ENCODE results near the gene TGFB2.

The TGFB2 gene

DNA sequence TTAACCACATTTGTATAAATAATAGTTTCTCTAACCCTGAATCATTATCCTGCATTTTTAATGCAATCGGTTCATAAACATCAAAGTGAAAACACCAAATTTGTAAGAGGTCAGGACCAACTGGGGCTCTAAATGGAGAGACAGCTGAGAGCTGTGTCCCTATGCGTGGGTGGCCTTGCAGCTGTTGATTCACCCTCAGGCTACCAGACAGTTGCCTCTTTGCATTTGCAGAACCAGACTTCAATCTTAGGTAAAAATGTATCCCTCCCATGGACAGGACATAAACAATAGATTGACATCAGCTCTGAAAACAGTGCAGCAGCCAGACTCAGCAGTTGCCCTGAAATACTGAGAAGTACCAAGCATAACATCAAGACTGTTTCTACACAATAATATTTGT, 8.8 kb upstream of the TGFB2 start:
- DNase-seq (ENCODE audit: low spot score), result no peak

DNA sequence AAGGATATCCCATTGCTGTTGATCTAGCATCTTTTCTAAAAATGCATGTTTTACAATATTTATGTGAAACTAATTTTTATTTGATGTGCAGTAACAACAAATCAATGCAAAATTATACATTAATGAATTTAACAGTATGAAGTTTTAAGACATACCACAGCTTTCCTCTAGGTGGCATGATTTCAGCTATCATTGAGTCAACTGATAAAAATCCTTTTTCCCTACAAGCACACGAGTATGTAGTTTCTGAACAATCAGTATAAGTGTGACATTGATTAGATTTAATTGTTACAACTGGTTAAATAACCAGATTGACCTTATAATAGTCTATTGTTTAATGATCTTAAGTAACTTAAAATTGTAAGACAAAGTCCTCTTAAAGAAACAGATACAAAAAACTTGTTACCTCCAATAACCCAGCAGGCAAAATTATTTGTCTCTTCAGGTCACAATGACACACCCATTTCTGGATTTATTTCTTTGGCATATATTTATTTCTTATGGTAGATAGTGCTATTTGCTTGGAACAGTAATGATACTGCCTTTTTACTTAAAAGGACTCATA, 5.8 kb upstream of the TGFB2 start:
- peak; percentile 24 for DNase-seq (ENCODE audit: low spot score)

DNA sequence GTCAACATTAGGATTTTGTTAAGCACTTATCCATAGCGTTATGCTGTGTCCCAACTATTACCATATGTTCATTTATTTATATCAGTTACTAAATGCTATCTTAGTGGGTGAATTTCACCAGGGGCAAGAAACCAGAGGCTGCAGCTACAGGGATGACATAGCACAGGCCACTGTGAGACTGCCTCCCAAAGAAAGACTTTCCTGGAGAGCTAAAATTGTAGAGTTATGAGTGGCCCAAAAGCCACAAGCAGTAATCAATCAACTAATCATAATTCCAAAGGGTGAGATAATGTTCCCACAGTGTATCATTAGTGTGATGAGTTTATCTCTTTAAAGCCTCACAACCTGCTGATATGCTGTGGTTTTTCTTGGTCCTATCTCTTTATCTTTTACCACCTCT, 3.8 kb upstream of the TGFB2 start:
- no peak for DNase-seq (ENCODE audit: low spot score)

DNA sequence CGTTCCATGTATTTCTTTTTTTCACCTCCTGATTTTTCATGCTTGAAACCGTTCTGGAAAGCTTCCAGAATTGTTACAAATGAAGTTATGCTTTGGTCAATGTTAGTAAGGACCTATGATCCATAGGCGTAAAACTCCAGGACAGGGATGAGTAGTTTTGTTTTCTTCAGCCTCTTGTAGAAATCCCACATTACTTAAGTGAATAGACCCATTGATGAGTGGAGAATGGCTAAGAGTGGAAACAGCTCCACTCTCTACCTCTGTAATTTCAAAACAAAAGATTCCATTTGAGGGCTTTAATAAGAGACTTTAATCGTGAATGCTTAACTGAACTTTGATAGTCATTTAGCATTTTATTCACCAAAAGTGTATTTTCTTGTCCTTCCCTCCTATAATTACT, 3.0 kb upstream of the TGFB2 start:
- no peak for DNase-seq (ENCODE audit: low spot score)

DNA sequence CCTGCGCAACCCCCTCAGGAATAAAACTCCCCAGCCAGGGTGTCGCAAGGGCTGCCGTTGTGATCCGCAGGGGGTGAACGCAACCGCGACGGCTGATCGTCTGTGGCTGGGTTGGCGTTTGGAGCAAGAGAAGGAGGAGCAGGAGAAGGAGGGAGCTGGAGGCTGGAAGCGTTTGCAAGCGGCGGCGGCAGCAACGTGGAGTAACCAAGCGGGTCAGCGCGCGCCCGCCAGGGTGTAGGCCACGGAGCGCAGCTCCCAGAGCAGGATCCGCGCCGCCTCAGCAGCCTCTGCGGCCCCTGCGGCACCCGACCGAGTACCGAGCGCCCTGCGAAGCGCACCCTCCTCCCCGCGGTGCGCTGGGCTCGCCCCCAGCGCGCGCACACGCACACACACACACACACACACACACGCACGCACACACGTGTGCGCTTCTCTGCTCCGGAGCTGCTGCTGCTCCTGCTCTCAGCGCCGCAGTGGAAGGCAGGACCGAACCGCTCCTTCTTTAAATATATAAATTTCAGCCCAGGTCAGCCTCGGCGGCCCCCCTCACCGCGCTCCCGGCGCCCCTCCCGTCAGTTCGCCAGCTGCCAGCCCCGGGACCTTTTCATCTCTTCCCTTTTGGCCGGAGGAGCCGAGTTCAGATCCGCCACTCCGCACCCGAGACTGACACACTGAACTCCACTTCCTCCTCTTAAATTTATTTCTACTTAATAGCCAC, 696 bp downstream of the TGFB2 start:
- DNase-seq (ENCODE audit: low spot score), result peak; percentile 6

DNA sequence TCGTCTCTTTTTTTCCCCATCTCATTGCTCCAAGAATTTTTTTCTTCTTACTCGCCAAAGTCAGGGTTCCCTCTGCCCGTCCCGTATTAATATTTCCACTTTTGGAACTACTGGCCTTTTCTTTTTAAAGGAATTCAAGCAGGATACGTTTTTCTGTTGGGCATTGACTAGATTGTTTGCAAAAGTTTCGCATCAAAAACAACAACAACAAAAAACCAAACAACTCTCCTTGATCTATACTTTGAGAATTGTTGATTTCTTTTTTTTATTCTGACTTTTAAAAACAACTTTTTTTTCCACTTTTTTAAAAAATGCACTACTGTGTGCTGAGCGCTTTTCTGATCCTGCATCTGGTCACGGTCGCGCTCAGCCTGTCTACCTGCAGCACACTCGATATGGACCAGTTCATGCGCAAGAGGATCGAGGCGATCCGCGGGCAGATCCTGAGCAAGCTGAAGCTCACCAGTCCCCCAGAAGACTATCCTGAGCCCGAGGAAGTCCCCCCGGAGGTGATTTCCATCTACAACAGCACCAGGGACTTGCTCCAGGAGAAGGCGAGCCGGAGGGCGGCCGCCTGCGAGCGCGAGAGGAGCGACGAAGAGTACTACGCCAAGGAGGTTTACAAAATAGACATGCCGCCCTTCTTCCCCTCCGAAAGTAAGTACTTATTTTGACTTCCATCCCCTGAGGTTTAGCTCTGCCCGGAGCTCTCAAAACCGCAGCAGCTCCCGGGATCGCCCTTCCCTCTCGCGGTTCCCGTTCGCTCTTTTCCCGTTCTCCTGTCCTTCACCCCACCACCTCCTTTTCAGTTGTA, 1.5 kb downstream of the TGFB2 start:
- DNase-seq (ENCODE audit: low spot score), result no peak

DNA sequence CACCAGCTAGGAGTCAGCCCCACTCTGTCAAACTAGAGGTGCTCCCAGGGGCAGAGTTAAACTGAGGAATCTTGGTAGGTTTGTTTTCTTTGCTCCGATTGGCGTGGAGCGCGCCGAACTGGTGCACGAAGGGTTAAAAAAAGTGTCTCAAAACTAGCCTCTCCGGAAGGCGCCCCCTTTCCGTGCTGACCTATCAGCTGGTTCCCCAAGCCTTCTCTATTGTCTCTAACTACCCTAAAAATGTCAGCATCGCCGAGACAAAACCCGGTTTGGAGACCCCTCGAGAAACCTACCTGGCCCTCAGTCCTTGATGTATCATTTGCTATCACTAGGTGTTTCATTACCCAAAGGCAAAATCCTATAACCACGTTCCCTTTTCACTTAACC, 2.2 kb downstream of the TGFB2 start:
- no peak for DNase-seq (ENCODE audit: low spot score)

DNA sequence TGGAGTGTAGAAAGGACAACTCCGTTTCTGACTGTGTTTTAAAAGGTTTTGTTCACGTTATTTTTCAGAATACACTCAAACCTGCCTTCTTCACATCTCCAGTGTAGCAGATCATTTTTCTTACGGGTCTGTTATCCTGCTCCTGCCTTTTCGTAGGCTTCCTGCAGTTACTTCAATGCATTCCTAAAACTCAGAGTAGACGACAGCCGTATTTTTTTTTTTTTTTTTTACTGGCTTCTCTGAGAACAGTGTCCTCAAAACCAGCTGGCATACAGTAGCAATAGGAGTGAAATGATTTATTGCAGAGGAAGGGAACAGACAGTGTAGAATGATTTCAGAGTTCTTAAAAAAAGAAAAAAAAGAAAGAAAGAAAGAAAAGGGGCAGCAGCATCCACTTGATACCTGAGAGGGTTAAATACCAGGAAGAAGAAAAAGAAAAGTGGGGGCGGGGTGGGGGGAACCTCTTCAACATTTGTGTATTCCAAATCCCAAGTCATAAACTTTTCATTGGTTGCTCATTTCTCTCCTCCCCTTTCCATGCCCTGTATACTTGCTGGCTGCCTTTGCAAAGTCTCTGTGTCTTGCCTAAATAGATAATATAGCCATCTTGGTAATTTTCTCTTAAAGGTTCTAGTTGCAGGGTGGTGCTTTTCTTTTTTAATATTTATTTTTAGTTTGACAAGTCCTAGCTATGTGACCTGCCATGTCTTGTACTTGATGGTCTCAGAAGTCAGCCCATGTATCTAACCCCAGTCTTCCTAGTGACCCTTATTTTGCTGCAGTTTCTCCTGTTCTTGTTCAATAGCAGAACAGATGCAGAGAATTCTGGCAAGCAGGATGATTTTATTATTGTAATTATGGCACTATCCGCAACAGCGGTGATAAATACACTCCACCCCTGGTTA, 2.8 kb downstream of the TGFB2 start:
- DNase-seq (ENCODE audit: low spot score), result no peak

DNA sequence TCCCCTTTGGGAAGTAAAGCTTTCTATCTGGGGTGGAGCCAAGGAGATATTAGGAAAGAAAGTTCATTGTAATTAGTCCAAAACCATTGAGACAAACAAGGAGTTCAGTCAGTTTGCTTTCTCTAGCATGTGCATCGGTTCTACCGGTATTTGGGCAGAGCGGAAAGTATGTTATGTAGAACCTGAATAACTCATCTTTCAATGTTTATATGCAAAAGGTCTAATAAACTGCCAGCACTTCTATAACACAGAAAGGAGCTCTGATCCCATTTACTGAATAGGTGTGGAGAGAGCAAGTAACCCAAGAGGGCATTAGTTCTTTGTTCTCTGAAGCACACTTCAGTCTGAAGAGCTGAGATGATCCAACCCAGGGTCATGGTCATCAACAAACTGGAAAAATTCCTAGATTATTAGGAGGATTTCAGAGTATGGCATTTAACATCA, 3.5 kb downstream of the TGFB2 start:
- no peak for DNase-seq (ENCODE audit: low spot score)

DNA sequence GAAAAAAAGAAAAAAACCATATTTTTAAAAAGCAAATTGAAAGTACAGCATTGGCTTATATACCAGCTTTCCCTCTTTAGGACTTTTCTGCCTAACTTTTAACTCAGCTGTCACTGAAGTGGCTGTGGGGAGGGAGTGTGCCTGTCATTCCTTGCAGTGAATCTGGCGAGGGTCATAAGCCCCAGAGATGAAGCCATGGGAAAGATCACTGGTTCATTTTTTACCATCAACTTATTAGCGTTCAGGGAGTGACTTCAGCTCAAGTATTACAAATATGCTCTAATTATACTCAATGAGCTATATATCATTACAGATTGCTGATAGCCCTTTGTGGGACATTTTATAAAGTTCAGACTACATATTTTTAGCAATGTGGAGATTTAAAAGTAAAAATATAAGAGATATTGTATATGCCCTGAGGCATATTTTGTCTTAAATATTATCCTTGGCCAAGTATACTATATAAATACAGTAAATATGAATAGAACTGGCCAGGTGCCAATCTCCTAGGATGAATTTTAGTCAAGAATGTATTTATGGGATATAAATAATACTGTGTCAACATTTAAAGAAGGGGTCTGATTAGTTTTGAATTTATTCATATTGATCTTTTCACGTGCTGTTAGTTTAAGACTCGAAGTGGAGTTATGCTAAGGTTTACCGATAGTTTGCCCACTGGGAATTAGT, 4.4 kb downstream of the TGFB2 start:
- no peak for DNase-seq (ENCODE audit: low spot score)

DNA sequence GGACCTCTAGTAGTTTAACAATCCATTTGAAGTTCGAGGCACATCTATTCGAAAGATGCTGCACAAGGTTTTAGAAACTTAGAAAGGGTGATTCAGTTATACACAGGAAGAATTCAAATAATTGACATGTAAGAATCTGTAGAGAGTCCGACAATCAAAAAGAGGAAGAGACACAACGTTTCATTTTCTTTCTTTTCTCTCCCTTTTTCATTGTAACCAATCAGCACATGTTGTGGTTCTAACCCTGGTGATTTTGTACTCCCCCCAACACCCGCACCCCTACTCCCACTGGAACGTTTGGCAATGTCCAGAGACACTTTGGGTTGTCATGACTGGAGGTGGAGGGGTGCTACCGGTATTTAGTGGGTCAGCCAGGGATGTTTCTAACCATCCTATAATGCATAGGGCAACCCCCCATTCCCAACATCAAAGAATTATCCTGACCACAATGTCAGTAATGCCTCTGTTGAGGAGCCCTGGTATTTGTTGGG, 4.9 kb downstream of the TGFB2 start:
- no peak for DNase-seq (ENCODE audit: low spot score)

DNA sequence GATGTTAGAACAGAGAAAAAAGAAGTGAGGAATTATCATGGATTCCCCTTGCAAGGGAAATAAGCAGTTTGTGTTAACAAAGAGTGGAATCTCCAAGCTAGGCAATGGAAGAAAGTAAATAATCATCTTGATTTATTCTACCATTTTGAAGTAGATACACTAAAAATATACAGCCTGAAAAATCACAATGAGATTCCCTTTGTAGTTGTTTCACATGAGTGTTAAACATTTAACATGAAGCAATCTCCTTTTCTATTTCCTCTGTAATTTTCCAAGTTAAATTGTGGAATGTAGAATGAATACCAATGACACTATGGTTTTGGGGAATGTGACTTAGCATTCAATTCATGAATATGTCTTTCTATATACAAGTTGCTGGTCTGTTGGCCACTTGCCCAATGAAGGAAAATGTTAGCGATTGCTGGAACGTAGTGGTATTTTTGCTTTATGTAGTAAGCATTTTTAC, 5.7 kb downstream of the TGFB2 start:
- DNase-seq (ENCODE audit: low spot score), result no peak

DNA sequence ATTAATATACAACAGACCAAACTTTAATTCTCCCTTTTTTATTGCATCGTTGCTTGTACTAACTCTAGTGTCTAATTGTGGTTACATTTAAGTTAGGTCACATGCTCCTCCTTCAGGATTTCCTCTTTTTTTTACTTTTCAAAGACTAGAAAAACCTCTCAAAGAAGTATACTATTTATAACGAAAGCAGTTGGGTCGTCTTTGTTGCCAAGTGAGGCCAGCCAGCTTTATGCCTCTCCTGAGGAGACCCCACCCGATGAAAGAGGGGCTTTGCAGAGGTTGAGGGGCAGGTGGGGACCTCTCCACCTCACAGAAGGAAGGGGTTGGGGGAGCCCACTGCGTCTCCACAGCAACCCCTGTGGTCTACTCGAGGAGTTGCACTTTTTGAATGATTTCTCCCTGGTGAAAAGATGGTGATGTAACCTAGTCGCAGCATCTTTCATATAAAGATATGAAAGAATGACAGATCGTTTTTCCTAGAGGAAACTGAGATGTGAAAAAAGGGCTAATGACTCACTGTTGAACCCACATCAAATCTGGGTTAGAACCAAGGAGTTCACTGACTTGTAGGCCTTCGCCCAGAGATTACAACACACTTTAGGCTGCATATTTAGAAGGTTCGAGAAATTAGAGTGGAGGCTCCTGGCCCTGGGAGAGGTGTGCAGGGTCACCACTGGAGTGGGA, 6.4 kb downstream of the TGFB2 start:
- peak; percentile 6 for DNase-seq (ENCODE audit: low spot score)

DNA sequence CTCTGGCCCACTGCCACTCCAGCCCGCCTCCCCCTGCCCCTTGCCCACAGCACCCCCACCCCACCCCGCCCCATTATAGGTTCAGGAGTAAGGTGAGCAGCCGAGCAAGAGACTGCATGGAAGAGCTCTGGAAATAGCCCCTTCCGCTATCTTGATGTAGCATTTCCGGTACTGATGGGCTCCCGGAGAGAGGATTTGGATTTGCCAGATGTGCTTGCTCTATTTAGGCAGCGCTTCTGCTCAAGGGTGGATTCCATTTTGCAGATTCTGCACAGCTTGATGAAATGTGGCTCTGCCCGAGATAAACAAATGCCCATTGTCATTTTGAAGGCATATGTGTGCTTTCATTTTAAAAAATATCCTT, 6.9 kb downstream of the TGFB2 start:
- no peak for DNase-seq (ENCODE audit: low spot score)

DNA sequence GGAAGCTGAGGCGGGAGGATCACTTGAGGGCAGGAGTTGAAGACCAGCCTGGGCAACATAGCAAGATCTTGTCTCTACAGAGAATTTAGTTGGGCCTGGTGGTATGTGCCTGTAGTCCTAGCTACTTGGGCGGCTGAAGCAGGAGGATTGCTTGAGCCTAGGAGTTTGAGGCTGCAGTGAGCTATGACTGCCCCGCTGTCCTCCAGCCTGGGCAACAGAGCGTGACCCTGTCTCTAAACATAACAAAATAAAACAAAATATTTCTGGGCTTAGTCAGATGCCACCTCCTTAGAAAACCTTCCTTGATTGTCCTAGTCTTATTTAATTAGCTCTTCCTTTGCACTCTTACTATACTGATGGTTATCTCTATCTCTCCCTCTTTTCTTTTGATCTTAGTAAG, 8.5 kb downstream of the TGFB2 start:
- no peak for DNase-seq (ENCODE audit: low spot score)

DNA sequence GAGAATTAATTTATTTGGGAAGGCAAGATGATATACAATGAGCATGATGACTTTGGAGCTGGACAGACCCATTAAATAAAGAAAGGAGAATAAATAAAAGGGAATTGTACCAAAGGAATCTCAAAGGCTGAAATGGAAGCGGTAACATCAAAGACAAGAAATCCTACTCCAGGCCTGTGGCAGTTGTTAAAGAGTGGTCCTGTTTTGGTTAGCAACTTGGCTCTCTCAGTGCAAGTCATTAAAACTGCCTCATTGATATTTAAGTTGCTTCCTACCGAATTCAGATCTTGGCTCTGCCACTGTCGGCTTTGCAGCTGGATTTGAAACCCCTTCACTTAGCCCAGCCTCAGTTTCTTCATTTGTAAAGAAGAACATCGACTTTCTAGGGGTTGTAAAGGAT, 10.1 kb downstream of the TGFB2 start:
- no peak for DNase-seq (ENCODE audit: low spot score)

DNA sequence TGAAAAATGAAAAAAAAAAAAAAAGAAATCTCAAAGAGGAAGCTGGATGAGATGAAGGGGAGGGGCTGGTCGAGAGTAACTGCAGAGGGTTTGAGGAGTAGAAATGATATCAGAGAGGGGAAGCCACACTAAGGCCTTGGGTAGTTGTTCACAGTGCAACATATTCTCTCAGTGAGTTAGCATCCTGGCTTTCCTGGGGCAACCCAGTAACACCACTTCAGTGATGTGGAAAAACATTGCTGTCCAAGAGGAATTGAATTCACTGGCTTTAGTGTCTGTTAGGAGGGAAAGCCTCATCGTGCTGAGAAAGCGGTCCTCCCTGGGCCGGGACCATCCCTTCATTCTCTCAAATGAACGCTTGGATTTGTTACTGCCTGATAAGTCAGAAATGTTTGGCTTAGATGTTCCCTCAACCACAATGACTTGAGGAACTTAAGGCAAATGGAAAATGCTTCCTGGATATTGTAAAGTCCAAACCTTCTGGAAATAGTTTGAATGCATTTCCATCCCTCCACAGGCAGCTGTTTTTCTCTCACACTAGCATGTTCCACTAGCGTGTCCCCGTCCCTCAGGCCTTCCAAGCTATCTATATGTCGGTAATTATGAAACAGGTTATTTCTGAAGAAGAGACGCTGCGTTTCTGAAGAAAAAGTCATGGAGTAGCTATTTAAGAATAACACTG, 12.2 kb downstream of the TGFB2 start:
- DNase-seq (ENCODE audit: low spot score), result no peak

DNA sequence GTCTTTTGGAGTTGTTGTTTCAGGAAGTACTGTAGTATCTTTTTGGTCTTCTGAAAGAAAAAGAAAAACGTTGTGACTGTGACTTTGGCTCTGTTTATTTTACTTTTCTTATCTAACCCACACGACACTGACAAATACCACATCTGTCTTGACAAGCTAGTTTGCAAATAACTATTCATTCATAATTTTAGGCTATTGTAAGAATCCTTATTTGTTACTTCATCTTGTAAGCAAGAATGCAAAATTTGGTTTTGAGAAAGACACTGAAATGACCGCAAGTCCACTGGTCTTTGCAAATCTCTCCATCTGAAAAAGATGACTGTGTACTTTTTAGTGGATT, 12.7 kb downstream of the TGFB2 start:
- DNase-seq (ENCODE audit: low spot score), result no peak

DNA sequence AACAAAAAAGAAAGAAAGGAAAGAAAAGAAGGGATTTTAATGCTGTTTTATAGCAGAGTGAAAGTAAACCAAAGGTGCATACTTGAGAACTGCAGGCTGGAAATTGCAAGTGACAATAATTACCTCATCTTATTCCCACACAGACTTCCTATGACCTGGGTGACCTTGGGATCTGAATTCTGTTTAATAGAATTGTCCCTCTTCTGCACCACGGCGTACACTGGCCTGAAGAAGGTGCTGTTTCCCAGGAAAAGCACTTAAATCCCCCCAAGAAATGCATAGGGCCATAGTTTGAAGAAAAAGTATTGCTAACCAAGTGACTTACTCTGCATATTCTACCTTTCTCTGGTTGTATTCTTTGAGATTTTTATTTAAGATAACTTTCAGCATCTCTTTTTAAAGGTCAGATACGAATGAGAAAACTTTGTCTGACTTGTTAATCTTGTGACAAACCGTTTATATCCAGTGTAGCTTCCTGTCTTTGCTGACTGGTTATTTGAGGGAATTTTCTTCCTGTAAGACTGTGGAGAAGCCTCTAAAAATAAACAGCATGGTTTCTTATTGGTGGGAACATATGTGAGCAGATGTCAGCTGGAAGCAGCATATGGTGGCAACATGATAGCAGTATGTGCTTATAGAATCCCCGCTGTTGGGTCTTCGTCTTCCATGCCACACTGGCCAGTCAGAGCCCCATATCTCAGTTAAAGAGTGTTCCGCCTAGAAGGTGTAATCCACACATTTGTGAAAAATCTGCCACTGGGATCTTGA, 16.3 kb downstream of the TGFB2 start:
- no peak for DNase-seq (ENCODE audit: low spot score)
